NCI-H2171 treated with DMSO at 0.1 percent for 48 hours (cell line): Measurements from ENCODE around the gene DUOX1.

ENCODE experiments used
- DNase-seq: peaks from one replicate; lab custom pipeline; 2025; lab: John Stamatoyannopoulos, UW

DUOX1 gene

DNA sequence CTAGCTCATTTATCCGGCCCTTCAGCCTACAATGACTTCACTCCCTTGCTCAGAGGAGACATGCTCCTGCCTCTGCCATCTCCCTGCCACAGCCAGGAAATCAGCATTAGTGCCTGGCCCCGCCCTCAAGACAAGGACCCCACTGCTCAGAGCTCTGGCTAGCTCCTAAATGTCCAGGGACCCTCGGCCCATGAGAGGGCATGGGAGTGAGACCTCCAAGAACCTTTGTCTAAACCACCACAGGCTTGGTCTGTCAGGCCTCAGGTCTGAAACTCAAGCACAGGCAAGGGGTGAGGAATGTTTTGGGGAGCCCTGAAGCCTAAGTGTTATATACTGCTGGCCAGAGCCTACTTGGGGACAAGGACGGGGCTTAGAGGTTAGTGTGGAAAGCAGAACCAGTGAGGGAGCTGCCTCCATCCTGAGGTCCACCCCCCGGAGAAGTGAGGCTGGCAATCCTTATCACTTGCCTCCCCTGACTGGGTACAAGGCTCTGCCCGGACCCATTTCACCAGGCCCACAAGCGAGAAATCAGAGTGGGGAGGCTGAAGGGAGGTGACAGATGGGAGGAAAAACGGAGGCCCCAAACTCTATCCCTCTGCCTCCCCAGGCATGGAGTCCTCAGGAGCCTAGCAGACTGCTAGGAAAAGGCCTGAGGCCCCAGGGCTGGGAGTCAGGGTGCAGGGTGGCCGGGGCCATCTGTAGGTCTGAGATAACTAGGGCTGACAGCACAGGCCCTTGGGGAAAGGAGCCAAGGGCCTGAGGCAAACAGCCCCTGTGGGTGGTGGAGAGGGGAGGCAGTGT lies 39.2 kb downstream of the DUOX1 start:
- DNase-seq: no peak

DNA sequence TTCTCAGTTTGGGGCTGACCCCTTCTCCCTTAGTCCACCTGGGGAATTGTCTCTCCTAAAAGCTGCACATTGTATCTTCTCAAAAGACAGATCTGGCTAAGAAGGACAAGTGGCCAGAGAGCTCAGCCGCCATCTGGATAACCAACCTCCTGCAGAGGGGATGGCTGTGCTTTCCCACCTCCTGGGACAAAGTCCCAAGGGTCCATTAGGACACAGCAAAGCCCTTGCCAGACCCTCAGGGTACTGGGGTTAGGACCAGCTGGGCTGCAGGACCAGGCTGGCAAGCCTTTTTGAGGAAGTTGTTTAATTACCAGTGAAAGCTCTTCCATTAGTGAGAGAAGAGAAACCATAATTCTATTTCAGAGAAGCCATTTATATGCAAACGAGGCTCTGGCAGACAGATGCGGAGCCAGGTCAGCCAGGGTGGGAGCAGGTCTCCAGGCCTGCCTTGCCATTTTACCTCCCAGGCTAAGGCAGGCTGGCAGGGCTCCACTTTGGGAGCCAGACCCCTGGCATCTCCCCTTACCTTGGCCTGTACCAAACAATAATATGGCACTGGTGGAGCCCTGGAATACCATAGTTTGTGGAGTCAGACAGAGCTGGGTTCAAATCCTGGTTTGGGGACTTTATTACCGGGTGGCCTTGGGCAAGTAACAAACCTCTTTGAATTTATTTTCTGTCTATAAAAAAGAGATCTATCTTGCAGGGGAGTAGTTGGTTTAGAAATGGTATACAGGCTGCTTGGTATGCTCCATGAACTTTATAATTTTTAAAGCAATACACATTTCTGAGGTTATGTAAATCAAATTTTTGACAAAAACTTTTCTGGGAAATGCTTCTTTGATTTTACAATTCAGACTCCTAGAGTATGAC lies 40.0 kb downstream of the DUOX1 start:
- no peak for DNase-seq

DNA sequence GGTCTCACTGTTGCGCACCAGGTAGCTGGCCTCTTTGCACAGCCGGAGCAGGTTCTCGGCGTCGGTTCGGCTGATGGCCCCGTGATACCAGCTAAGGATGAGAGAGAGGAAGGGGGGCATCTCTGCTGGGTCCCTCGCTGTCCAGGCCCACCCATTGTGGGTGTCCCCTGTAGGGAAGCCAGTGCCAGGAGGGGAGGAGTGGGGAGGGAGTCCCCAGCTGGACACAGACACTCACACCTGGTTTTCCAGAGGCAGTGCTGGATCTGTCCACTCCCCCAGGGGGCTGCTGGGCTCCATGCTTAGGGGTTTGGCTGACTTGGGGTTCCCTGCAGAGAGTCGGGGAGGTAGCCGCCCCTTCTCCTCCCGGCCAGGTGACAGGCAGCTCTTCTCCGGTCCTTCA lies 42.1 kb downstream of the DUOX1 start:
- no peak for DNase-seq

DNA sequence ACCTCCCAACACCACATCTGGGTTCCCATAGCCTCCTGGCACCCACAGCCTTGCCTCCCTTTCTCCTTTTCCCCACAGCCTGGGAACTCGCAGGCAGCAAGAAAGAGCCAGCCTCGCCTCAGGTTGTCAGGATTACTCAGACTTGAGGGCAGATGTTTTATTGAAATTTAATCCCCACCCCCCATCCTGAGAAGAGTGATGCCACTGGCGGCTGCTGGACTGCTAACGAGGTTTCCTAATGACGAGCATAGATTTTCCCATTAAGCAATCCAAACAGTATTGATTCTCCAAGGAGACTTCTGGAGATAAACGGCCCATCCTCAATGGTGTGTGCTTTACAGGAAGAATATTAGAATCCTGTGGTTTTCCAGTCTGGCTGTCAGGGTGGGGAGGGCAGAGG lies 44.3 kb downstream of the DUOX1 start:
- DNase-seq: peak; percentile 90

DNA sequence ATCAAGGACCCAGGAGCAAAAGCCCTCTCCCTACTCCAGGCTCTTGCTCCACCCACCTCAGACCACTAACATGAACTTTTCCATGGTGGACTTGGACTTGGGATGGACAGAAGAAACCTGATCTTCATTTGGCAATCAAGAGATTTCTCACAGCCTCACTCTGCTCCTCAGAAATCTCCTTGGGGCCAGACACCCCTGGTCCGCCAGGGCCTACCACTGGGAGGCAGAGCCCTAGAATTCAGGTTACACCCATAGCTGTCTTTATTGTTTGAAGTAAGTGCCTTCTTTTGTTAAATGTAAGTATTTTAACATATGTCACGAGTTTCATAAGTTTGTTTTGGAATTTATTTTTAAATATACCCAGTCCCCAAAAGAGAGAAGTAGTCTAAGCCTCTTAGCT lies 44.8 kb downstream of the DUOX1 start:
- DNase-seq: no peak

DNA sequence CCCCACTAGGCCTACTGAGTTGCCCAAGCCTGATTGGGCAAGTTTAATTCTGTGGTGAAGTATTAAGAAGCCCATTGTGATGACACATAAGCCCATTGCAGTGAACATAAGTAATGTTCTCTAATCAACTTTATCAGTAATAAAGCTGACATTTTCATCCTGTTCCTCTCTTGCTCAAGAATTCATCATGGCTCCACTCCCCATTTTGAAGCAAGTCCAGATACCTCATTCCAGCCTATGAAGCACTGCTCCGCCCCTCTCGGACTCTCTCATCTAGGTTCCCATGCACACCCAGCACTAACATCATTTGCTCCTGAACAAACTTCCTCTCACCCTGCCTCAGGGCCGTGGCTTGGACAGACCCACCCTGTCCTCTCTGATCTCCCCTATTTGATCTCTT lies 47.5 kb downstream of the DUOX1 start:
- DNase-seq: no peak

DNA sequence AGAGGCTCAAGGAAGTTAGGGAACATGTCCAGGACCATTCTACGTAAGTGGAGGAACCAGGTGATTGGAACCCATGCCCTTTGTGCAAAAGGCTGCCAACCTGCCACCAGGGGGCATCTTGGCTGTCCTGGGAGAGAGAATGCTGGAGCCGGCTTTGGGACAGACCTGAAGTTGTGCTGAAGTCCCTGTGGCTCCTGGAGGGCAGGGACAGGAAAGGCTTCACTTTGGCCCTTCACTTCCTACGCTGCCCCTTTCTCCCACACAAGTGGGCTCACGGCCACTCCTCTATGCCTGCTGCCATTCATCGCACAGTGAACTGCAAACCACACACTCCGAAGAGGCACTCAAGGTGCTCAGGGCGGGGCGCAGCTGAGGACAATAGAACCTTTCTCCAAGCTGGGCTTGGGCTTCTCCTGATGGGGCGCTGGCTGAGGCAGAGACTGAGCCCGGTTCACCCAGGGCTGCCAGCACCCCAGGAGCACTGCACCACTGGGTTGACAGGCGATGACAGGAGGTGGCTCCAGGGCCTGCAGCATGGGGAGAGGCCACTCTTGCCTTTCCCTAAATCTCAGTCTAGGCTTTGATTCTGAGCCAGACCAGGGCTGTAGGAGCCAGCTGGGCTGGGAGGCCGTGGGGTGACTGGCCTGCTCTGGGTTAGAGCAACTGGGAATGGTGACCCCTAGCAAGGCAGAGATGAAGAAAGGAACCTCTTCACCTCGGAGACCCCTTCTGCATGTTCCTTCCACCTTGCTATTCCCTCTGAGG lies 49.6 kb downstream of the DUOX1 start:
- no peak for DNase-seq

DNA sequence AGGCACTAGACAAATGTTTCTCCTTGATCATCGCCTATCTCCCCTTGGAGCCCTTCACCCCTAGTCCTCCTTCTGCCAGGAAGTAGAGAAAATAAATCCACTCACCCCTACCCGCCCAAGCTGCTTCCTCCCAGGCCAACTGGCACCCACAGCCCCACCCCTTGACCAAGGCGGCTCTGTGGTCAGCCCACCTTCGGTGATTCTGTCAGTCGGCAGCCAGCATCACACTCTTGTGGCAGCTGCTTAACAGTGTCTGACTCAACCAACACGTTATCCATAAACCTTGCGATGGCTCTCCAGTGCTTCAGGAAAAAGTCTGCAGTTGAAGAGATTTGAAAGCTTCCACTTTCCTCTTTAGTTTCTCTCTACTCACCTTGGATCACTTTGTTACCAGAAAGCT lies 50.4 kb downstream of the DUOX1 start:
- no peak for DNase-seq

DNA sequence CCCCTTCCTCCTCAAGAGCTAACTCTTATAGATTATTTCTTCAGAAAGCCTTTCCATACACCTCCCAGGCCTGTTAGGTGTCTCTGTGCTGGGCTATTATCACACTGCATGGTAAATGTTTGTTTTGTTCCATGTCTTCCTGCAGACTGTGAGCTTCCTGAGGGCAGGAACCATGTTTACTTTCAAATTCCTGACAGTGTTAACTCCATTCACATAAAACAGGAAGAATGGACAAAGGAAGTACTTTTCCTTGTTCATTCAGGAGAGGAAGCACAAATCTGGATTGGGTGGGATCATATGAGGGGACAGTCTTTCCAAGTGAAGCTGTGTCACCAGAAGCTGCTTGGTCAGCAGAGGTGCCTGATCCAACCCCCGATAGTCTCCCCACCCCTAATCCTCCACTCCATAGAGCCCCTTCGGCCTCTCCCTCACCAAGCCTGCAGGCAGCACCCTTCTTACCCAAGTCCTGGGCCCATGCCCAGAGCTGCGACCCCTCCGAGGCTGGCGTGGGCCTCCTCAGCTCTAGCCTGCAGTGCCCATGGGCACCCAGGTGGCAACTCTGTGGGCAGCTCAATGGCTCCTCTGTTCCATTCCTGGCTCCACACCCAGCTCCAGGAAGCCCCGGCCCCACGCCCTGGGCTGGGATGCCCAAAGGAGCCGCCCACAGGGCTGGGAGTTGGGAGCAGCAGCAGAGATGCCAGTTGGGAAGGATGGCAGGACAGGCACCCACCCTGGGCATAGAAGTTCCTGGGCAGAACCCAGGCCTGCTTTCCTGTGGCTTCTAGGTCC lies 51.0 kb downstream of the DUOX1 start:
- no peak for DNase-seq

DNA sequence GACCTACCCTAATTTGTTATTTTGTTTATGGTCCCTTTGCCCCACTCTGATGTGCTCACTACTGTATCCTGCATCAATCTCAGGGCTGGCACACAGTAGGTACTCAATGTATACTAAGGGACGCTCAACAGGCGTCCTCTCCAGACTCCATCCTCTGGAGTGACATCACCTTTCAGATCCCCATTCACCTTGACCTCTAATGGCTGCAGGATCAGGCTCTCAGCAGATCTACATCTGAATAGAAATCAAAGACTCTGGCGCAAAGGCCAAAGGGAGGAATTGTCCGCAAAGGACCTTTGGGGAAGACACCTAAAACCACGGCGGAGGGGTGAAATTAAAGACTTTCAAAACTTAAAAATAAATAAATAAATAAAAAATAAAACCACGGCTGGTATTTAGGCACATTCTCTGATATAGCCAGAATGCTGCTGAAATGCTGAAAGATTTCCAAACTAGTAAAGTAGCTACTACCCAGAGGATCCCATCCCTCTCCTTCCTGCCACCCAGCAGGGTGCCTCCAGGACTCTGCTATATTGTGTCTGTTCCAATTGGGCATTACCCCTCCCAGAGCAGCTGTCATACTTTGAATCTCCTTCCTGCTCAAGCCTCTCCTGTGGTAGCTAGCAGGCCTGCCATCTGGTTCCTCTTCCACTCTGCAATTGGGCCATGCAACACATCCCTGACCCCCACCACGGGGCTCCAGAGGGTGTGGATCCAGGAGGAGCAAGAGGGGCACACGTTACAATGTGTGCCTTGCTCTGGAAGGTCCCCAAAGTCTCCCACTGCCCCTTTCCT lies 51.9 kb downstream of the DUOX1 start:
- peak; percentile 98 for DNase-seq

DNA sequence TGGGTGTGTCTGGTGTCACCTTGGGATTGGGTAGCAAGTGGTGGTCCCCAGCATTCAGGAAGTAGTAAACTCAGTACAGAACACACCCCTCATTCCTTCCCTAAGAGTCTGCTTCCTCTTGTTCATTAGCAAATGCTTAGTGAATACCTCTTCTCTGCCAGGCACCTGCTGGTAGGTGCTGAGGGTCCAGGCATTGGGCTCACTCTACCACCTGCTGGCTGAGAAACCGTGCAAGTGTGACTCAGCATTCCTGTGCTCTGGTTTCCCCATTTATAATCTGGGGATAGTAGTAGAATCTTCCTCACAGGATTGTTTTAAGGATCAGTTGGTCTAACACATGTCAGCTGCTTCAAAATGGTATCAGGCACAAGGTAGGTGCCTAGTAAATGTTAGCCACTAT lies 53.2 kb downstream of the DUOX1 start:
- no peak for DNase-seq

DNA sequence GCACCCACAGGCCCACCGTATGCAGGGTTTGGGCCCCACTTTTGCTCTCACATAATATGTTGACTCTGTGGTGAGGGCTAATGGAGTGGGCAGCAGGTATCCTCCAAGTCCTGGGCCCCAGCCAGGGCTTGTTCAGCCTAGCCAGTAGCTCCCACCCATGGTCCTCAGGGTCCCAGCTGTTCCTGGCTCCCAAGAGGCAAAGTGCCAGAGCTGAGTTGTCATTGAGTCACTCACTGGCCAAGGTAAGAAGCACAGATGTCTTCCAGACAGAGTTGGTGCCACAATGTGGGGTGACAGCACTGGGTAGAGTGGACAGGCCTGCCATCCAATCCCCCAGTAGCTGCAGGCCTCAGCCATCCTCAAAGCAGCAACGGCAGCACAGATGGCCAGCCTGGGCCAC lies 53.7 kb downstream of the DUOX1 start:
- no peak for DNase-seq

DNA sequence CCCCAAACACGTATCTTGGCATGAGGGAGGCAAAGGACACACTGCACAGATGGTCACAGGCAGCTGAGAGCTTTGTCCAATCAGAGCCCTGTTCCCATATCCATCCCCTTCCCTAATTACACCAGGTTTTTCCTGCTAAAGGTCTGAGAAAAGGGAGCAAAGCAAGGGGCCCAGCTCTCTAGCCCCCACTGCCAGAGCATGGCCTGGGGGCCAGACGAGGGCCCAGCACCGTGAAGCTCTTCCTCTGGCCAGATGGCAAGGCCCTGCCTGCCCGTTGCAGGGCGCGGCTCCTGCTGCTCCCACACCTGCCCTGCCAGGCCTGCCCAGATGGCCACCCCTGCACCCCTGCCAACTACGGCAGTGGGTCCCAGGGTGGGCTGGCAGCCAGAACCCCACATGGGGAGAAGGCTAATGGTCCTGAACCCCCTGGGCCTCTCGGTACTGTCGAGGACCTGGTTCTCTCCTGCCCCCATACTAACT lies 54.8 kb downstream of the DUOX1 start:
- peak; percentile 70 for DNase-seq

DNA sequence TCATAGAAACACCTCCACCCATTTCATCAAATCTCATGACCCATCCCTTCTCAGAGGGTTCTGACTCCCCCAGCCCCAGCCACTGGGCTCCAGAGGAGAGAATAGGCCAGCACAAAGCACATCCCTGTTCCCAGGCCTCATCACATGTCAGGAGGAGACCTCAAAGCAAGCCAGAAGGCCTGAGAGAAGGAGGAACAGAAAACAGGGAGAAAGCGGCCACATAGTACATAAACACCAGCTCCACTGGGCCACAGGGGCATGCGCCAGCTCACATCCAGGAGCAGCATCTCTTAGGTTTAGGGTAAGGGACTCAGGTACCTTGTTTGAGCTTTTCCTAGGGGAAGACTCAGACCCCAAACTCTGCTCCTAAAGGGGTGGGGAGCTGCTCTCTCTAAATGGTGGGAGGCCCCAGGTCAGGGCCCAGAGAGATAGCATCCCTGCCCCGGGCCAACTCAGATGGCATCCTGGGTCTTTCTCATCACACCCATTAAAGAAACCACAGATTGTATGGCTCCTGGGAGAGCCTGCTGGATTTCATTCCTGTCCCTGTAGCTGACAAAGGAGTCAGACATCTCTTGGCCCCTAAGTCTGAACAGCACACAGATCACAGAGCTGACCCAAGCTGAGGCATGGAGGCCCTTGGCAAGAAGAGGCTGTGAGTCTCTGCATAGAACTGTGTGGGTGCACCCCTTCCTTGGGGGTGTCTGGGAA lies 55.4 kb downstream of the DUOX1 start:
- no peak for DNase-seq

DNA sequence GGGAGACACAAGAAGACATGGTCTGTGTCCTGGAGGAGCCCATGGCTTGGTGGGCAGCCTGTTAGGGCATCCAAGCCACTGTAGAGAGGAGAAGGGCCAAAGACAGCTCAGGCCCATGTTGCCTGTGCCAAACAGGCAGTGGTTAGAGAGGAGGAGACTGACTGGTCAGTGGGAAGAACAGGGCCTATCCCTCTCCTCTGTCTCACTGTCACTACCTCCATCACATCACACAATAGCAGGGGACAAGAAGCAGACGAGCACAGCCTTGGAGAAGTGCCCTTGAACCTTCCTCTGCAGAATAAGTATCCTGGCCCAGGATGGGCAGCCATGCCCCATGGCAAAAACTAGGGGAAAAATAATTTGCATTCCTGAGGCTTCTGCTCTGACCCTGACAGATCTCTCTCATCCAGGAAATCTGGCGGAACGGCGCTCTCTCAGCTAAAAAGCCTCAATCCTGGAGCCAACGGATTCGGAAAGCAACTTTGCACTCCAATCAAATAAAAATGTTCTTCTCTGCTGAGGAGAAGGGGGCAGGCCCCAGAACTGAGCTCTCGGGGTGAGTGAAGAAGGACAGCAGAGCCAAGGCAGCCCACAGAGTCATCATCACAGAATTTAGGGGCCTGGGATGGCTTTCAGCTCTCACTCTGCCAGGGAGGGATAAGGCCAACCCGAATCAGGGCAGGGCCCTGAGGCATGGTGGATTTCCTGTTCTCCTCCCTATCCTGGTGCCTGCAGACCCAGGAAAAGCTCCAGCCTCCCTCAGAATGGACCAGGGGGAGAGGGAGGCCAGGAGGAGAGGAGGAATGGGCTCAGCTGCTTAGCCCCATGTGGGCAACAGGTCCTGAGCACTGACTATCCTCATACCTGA lies 56.3 kb downstream of the DUOX1 start:
- no peak for DNase-seq

DNA sequence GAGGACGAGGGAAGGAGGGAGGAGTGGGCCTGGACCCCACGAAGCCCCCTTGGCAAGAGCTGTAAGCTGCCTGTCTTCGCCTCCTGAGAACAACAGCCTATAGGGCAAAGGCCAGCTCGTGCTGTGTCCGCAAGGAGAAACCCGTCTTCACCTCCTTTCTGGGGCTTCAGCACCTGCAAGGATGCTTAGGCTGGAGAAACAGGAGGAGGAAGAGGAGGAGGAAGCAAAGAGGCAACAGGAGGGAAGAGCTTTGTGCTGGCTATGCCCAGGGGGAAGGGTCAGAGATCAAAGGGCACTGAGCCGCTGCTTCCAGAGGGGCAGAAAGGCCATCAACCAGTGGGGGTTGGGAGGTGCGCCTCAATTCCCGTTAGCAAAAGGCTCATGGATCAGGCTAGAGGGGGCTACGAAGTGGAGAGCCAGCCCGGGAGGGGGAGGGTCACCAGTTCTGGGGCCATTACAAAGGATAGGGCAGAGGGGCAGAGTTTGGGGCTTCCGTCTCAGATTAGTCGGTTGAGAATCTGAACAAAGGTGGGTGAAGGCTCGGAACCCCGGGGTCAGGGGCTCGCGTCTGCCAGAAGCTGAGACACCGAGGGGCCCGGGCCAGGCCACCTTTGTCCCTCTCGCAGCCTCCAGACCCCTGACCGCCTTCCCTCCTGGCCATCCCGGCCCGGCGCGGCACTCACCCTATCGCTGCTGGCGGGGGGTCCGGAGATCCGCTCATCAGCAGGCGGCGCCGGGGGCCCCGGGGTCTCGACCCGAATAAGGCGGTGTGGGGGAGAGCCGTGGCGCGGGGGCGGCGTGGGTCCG lies 57.2 kb downstream of the DUOX1 start:
- no peak for DNase-seq

DNA sequence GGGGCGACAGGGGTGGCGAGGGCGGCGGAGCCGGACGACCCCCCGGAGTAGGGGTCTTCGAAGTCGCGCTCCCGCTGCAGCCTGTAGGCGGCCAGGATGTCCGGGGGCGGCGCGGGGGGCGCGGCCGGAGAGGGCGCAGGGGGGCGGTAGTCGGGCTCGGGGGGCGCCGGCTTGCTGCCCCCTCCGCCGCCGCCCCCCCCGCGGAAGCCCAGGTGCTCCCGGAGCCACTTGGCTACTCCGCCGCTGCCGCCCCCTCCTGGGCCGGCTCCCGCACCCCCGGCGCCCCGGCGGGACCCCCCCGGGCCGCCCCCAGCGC lies 57.7 kb downstream of the DUOX1 start:
- DNase-seq: no peak
